ENCODE data around the gene DNAH8.
"Not testable (repeated sequence)": the region's sequence is repeated elsewhere in the genome, so short reads cannot be mapped to it uniquely, and the experiment has no call there.

Gene DNAH8

DNA sequence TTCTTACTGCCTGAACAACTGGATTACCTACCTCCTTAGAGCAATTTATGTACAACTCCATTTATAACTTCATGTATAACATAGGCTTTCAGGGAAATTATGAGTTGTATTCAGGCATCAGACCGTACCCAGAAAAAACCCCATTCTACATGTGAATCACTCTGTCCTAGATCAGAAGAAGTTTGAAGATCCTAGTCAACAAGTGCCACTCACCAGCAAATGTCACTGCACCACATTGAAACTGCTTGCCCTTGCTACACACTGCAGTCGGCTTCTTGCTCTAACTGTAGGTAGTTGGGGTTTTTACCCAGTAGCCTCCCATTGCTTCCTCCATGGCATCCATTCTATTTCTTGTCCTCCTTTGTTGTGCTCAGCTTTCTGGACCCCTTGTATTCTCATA is 132.4 kb downstream of the DNAH8 start:
- Mint-ChIP-seq H3K36me3 (no peaks in the 10 kb centered on the region), H3K9me3 (ENCODE audit: low read depth) (no peaks in the 10 kb centered on the region), H3K27me3 (peaks cover 10% of the 10 kb centered on the region), H3K4me1 (ENCODE audit: low read depth) (no peaks in the 10 kb centered on the region), H3K27ac (no peak overlapping the region), H3K4me3 (no peak overlapping the region)

DNA sequence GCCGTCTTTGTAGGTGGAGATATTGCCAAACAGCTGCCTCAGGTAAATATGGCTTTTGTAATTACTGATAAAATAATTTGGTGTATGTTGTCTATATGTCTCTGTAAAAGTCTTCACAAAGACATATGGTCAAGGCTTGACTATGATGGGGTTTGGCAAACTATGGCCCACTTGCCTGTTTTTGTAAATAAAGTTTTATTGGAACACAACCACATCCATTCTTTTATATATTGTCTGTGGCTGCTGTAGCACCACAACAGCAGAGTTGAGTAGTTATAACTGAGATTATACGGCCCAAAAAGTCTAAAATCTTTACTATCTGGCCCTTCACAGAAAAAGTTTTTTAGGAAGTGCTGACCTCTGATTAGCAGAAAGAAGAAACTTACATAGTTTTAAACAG is 133.6 kb downstream of the DNAH8 start:
- peaks cover 9% of the 10 kb centered on the region for H3K27me3 Mint-ChIP-seq
- H3K4me1 Mint-ChIP-seq (ENCODE audit: low read depth) = no peaks in the 10 kb centered on the region
- no peaks in the 10 kb centered on the region for H3K36me3 Mint-ChIP-seq
- H3K27ac Mint-ChIP-seq = no peak overlapping the region
- H3K4me3 Mint-ChIP-seq = no peak overlapping the region
- no peaks in the 10 kb centered on the region for H3K9me3 Mint-ChIP-seq (ENCODE audit: low read depth)

DNA sequence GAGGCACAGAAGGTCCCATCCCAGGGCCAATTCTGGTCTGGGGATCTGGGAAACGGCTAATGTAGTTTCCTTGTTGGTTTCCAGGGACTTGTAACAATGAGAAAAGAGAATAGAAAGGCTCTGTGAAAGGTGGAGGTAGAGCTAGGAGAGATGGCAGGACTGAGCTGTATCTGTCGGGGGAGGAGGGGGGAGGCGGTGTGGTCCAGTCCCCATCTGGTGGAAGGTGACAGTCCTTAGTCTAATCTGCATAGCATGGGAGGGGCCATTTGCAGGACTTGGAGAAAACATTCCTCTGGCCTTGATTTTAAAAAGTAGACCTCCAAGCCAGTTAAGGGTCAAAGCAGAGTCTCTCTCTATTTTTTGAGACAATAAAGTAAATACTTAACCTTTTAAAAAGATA is 137.1 kb downstream of the DNAH8 start:
- no peak overlapping the region for H3K4me3 Mint-ChIP-seq
- no peaks in the 10 kb centered on the region for H3K9me3 Mint-ChIP-seq (ENCODE audit: low read depth)
- peaks cover 8% of the 10 kb centered on the region for H3K27me3 Mint-ChIP-seq
- no peak overlapping the region for H3K27ac Mint-ChIP-seq
- no peaks in the 10 kb centered on the region for H3K36me3 Mint-ChIP-seq
- H3K4me1 Mint-ChIP-seq (ENCODE audit: low read depth) = no peaks in the 10 kb centered on the region

DNA sequence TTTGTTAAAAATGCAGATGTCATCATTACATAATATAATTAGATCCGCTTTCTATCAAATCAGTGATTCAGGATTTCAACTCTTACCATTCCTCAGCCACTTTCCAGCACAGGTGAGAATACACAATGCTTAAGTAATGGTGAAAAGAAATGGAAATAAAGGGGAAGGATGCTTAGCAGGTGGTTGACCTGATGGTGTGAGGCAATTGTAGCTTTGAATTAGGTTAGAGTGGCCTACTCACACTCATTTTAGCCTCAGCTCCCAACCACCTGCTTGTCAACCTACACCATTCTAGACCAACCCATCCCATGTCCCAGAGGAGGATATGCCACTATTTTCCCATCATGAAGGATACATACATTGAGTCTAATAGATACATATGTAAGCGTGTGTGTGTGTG is 138.1 kb downstream of the DNAH8 start:
- Mint-ChIP-seq H3K27ac (no peak overlapping the region), H3K4me3 (no peak overlapping the region), H3K4me1 (ENCODE audit: low read depth) (no peaks in the 10 kb centered on the region), H3K9me3 (ENCODE audit: low read depth) (no peaks in the 10 kb centered on the region), H3K36me3 (no peaks in the 10 kb centered on the region), H3K27me3 (peaks cover 7% of the 10 kb centered on the region)

DNA sequence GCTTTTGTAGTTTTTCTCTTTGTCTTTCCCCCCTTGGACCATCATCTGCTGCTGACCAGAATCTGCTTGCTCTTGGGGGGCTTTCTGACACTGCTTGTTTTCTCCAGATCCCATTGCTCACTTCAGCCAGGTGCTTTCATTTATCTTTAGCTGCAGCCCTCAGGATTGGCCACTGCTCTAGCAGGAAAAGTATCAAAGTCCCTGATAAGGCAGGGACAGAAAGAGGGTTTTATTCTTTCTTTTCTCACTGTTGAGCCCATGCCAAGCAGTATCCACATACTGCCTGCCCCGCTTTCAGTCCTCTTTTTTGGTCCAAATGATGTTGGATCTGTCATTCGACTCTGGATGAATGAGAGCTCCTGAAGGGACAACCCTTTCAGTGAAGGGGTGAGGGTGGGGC is 141.4 kb downstream of the DNAH8 start:
- Mint-ChIP-seq H3K27ac (no peak overlapping the region), H3K4me1 (ENCODE audit: low read depth) (no peaks in the 10 kb centered on the region), H3K4me3 (no peak overlapping the region), H3K9me3 (ENCODE audit: low read depth) (no peaks in the 10 kb centered on the region), H3K27me3 (peaks cover 10% of the 10 kb centered on the region), H3K36me3 (no peaks in the 10 kb centered on the region)

DNA sequence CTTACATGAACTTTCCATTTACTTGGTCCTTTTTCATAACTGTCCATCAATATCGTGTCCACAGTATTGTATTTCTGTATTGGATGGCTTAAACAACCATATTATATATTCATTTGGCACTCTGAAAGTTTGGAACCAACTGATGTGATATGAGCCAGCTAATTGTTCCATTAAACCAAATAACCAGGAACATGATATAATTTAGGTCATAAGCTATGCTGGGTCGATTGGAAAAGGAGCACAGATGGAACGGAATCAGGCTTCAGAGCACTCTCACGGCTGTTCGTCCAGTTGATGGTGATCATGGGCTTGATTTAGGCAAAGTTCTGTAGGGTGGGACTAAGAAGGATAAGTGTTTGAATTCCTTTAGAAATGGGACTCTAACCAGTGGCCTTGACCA is 142.7 kb downstream of the DNAH8 start:
- H3K36me3 Mint-ChIP-seq = no peaks in the 10 kb centered on the region

DNA sequence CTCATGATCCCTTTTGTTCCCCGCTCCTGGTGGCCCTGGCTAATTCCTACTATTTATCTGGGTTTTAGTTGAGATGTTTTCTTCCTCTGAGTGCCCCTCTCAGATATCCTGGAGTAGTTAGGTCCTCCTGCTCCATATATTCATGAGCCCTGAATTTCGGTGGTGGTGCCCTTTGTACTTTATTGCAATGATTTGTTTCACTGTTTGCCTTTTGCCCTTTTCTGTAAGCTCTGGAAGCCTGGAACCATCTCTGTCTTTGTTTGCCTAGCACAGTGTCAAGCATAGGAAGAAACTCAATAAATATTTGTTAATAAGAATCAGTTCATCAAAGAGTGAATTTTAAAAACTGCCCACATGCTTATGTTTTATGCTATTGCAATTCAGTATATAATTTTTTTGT is 144.9 kb downstream of the DNAH8 start:
- no peaks in the 10 kb centered on the region for H3K9me3 Mint-ChIP-seq (ENCODE audit: low read depth)
- H3K4me1 Mint-ChIP-seq (ENCODE audit: low read depth) = no peaks in the 10 kb centered on the region
- no peak overlapping the region for H3K27ac Mint-ChIP-seq
- H3K27me3 Mint-ChIP-seq = peaks cover 13% of the 10 kb centered on the region
- H3K36me3 Mint-ChIP-seq = peaks cover 2% of the 10 kb centered on the region
- H3K4me3 Mint-ChIP-seq = no peak overlapping the region

More for the DNA sequence above, 142.7 kb downstream of the DNAH8 start:
- H3K27me3 Mint-ChIP-seq = peaks cover 11% of the 10 kb centered on the region
- no peak overlapping the region for H3K27ac Mint-ChIP-seq
- no peak overlapping the region for H3K4me3 Mint-ChIP-seq
- no peaks in the 10 kb centered on the region for H3K4me1 Mint-ChIP-seq (ENCODE audit: low read depth)
- no peaks in the 10 kb centered on the region for H3K9me3 Mint-ChIP-seq (ENCODE audit: low read depth)

DNA sequence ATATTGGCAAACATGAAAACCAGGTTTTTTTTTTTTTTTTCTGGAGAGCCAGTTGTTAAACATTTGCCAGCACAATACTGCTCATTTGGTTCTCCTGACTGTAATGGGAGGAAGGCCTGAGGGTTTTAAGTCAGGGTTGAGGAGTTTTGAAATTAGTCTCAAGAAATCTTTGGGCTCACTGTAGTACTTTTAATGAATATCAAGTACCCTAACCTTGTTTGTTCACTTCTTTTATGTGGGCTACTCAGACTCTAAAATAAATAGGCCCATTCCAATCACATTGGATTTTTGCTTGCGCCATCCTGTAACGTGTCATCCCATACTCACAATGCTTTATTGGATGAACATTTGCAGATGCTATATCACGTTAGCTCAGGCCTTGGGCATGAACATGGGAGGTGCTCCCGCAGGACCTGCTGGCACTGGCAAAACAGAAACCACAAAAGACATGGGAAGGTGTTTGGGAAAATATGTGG is 146.9 kb downstream of the DNAH8 start:
- Mint-ChIP-seq H3K27me3 (peaks cover 11% of the 10 kb centered on the region), H3K36me3 (peaks cover 2% of the 10 kb centered on the region), H3K4me1 (ENCODE audit: low read depth) (no peaks in the 10 kb centered on the region), H3K27ac (no peak overlapping the region), H3K9me3 (ENCODE audit: low read depth) (no peaks in the 10 kb centered on the region), H3K4me3 (no peak overlapping the region)

DNA sequence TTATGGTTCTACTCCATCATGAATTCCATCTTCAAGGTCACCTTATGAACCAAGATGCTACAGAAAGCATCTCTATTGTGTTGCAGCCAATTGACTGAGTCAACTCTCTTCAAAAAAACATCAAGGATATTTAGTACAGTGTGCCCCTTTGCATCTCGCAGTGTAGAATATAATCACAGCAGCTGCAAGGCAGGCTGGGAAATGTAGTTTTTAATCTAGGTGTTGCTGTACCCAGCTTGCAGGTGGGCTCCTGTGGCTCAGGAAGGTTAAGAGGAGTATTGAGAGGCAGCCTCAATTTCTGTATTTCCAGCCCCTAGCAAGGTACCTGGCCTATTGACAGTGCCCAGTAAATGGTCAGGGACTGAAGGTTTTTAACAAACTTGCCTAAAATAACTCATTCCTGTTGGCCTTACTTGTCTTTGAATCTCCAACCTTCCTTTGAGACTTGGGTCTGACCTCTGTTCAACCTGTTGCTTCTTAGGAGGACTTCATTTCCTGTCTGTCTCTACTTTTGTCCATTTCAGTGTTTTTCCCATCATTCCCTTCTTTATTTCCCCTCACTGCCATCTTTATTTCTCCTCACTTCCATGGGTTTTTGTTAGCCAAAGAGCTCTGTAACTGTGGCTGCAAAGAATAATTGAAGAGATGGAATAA is 150.5 kb downstream of the DNAH8 start:
- Mint-ChIP-seq H3K27ac (no peak overlapping the region), H3K27me3 (peaks cover 9% of the 10 kb centered on the region)

DNA sequence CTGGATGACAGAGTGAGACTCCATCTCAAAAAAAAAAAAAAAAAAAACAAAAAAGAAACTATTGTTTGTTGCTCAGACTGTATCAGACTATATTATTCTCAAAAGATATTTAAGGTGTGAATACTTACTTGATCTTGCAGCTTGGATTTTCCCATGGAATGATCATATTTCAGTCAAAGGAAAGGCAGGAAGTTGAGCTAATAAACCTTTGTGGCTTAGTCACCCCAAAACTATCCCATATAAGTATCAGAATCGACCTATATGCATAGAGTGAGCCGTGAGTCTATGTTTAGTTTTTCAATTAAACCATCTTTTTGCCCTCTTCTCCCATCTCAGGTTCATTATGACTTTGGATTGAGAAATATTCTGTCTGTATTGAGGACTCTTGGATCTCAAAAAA is 152.6 kb downstream of the DNAH8 start:
- no peak overlapping the region for H3K27ac Mint-ChIP-seq
- peaks cover 9% of the 10 kb centered on the region for H3K27me3 Mint-ChIP-seq
- peaks cover 5% of the 10 kb centered on the region for H3K4me1 Mint-ChIP-seq (ENCODE audit: low read depth)
- H3K4me3 Mint-ChIP-seq = no peak overlapping the region
- peaks cover 2% of the 10 kb centered on the region for H3K36me3 Mint-ChIP-seq
- H3K9me3 Mint-ChIP-seq (ENCODE audit: low read depth) = no peaks in the 10 kb centered on the region

More for the DNA sequence above, 150.5 kb downstream of the DNAH8 start:
- H3K9me3 Mint-ChIP-seq (ENCODE audit: low read depth) = no peaks in the 10 kb centered on the region
- no peak overlapping the region for H3K4me3 Mint-ChIP-seq
- H3K4me1 Mint-ChIP-seq (ENCODE audit: low read depth) = no peaks in the 10 kb centered on the region
- H3K36me3 Mint-ChIP-seq = peaks cover 2% of the 10 kb centered on the region

DNA sequence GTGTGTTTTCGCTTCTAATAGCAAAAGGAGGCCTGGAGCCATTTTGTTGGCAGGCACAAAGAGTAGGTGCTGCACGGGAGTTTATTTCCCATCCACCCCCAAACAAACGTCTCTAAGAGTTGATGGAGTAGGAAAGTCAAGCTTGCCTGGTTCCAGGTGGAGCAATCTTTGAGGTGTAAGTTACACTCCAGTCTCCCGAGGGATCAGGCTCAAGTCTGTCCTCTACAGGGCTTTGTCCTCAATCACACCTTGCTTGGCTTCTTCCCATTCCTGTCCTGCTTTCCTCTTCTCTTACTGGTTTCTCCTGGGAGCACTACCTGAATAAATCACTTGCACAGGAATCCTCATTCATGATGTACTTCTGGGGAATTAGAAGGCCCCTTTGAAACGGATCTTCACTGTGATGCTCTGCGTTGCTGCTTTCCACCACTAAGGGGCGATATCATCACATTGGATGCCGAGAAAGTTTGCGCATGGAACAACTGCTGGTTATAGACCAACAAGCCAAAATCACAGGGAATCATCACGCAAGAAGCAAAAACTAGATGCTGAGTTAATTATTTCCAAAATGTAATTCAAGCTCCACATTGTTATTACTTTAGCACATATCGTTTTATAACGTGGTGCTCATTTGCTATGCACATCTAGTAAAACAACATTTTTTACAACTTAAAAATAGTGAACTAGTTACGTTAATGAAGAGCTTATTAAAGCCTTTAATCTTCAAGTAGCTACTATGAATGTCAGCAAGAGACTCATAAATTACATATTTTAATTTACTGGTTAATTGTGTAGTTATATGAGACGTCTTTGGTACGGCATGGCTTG is 156.8 kb downstream of the DNAH8 start:
- Mint-ChIP-seq H3K27ac (no peak overlapping the region), H3K36me3 (no peaks in the 10 kb centered on the region), H3K4me3 (no peak overlapping the region), H3K27me3 (peaks cover 5% of the 10 kb centered on the region), H3K4me1 (ENCODE audit: low read depth) (peaks cover 16% of the 10 kb centered on the region), H3K9me3 (ENCODE audit: low read depth) (no peaks in the 10 kb centered on the region)

DNA sequence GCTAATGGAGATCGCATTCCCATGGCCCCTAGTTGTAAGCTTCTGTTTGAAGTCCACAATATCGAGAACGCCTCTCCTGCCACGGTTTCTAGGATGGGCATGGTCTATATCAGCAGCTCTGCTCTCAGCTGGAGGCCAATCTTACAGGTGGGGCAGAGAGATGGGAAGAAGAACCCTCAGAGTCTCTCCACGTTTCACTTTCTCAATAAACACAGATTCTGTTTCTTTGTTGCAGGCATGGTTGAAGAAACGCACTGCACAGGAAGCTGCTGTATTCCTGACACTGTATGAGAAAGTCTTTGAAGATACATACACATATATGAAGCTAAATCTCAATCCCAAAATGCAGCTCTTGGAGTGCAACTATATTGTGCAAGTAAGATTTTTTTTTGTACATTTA is 157.9 kb downstream of the DNAH8 start:
- Mint-ChIP-seq H3K27ac (no peak overlapping the region), H3K27me3 (peaks cover 5% of the 10 kb centered on the region), H3K4me3 (no peak overlapping the region), H3K4me1 (ENCODE audit: low read depth) (peaks cover 16% of the 10 kb centered on the region), H3K9me3 (ENCODE audit: low read depth) (no peaks in the 10 kb centered on the region), H3K36me3 (peaks cover 3% of the 10 kb centered on the region)

DNA sequence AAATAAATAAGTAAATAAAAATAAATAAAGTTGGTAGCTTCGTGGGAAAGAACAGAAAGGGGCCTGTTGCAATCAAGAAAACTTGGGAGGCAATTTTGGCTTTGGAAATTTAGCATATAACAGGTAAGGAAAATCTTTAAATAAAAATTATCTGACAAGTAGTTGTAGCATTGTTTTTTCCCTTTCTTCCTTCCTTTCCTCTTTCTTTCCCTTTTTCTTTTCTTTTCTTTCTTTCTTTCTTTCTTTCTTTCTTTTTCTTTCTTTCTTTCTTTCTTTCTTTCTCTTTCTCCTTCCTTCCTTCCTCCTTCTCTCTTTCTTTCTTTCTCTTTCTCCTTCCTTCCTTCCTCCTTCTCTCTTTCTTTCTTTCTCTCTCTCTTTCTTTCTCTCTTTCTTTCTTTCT is 158.7 kb downstream of the DNAH8 start:
- not testable (repeated sequence) for H3K27me3 Mint-ChIP-seq; H3K4me3 Mint-ChIP-seq; H3K36me3 Mint-ChIP-seq; H3K9me3 Mint-ChIP-seq (ENCODE audit: low read depth); H3K27ac Mint-ChIP-seq
- peaks cover 16% of the 10 kb centered on the region for H3K4me1 Mint-ChIP-seq (ENCODE audit: low read depth)

DNA sequence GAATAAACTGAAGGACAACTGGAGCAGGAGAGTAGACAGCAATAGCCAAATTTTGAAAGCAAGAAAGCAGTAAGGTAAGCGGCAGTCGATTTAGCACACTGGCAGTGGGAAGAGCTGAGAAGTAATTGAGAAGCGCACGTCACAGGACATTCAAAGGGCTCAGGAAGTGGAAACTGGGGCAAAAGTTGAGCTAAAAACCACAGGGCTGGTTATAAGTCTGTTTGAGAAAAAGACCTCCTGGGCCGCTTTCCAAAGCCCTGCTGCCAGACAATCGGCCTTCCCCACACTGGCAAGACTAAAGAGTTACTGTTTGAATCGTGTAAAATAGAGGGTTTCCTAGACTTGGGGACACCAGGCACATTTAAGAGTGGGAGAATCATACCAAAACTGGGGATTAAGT is 161.4 kb downstream of the DNAH8 start:
- H3K27me3 Mint-ChIP-seq = peaks cover 5% of the 10 kb centered on the region
- peaks cover 4% of the 10 kb centered on the region for H3K36me3 Mint-ChIP-seq
- H3K4me3 Mint-ChIP-seq = no peak overlapping the region
- no peak overlapping the region for H3K27ac Mint-ChIP-seq
- peaks cover 6% of the 10 kb centered on the region for H3K9me3 Mint-ChIP-seq (ENCODE audit: low read depth)
- peaks cover 16% of the 10 kb centered on the region for H3K4me1 Mint-ChIP-seq (ENCODE audit: low read depth)

DNA sequence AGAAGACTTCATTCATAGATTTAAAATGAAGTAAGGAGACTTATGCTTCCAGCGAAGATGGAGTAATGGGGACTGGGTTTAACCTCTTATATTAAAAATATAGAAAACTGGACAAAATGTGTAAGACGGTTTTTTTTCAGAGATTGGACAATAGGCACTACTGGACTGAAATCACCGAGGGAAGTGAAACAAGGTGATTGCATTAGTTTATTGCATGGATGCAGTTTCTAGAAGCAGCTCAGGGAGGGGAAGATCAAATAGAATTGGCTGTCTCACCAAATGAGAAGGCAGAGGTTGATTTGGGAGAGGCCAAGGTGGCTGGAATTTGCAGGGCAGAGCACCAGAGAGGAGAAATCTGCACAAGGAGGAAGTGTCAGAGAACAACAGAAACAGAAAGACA is 162.6 kb downstream of the DNAH8 start:
- H3K4me1 Mint-ChIP-seq (ENCODE audit: low read depth) = peaks cover 12% of the 10 kb centered on the region
- peaks cover 3% of the 10 kb centered on the region for H3K27me3 Mint-ChIP-seq
- peaks cover 4% of the 10 kb centered on the region for H3K36me3 Mint-ChIP-seq
- no peak overlapping the region for H3K27ac Mint-ChIP-seq
- peaks cover 6% of the 10 kb centered on the region for H3K9me3 Mint-ChIP-seq (ENCODE audit: low read depth)
- no peak overlapping the region for H3K4me3 Mint-ChIP-seq

Data from activated naive CD8-positive, alpha-beta T cell (primary cell).